Keratinocyte (primary cell): ENCODE measurements around the gene INPP5A.
A peak's percentile ranks its signal among the peaks of the same experiment; 100 is the strongest.

Experiments
- EZH2 ChIP-seq: IDR thresholded peaks from one replicate; pipeline ENCODE4 v1.6.1; 2012; ENCODE audit warnings: inconsistent platforms, mild to moderate bottlenecking, low read length, moderate library complexity
- TF ChIP-seq, protein P1 (sequence below), 3 experiments: IDR thresholded peaks in 1 of 3; conservative IDR thresholded peaks in 1 of 3; optimal IDR thresholded peaks in 1 of 3; 2 replicates in 2 of 3; 3 replicates in 1 of 3; pipeline versions ENCODE3 to v1.5.1; 2011; ENCODE audit warnings: low read length in 3 of 3, mild to moderate bottlenecking in 3 of 3, moderate library complexity in 2 of 3, control low read depth in 1 of 3, inconsistent platforms in 1 of 3; ENCODE audit not compliant: insufficient read depth in 2 of 3; ENCODE audit errors: extremely low read depth in 1 of 3

DNA sequence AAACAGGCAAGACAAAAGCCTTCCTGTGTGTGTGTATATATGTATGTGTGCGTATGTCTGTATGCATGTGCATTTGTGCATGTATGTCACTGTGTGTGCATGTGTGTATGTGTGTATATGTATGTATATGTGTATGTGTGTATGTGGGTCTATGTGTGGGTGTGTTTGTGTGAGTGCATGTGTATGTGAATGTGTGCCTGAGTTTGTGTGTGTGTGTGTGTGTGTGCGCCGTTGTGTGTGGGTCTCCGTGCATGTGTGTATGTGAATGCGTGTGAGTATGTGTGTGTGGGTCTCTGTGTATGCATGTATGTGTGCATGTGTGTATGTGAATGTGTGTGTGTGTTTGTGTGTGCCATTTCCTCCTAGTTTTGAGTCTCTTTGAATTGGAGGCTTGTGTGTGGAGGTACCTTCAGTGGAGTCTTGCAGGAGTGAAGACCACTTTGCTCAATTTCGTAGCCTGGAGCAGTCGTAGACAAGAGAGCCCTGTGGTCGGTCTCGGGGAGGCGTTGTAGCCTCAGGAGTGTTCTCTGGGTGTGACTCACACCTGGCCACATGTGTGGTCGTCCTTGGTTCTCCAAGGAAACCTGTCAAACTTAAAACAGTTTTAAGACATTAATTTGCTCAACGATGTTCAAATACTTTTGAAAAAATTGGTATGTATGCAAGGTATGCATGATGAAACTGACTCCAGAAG lies 28.1 kb downstream of the INPP5A start:
- TF ChIP-seq EZH2: no peak
- TF ChIP-seq, protein P1, sequence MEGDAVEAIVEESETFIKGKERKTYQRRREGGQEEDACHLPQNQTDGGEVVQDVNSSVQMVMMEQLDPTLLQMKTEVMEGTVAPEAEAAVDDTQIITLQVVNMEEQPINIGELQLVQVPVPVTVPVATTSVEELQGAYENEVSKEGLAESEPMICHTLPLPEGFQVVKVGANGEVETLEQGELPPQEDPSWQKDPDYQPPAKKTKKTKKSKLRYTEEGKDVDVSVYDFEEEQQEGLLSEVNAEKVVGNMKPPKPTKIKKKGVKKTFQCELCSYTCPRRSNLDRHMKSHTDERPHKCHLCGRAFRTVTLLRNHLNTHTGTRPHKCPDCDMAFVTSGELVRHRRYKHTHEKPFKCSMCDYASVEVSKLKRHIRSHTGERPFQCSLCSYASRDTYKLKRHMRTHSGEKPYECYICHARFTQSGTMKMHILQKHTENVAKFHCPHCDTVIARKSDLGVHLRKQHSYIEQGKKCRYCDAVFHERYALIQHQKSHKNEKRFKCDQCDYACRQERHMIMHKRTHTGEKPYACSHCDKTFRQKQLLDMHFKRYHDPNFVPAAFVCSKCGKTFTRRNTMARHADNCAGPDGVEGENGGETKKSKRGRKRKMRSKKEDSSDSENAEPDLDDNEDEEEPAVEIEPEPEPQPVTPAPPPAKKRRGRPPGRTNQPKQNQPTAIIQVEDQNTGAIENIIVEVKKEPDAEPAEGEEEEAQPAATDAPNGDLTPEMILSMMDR (optimal IDR thresholded peaks at IDR 0.05 in 1 of 3, IDR thresholded peaks at IDR 0.05 in 1 of 3, conservative IDR thresholded peaks at IDR 0.05 in 1 of 3; ENCODE audit: extremely low read depth in 1 of 3, insufficient read depth in 2 of 3, low read length in 3 of 3): peak in 1 of 3 experiments; percentile 10
